CD4-positive, alpha-beta memory T cell (primary cell): ENCODE results near the gene SNRPD3. TPM values are rescaled to one million over a fixed set of nuclear protein-coding genes. Genes with fewer than 3 reads are reported as not detected.

ENCODE experiments used
- CTCF ChIA-PET: fragments of 350-600 bp; sonication (Branson Sonifier 250); formaldehyde crosslinking; loops from one replicate; lab custom pipeline; 2021; ENCODE audit warnings: inconsistent platforms; ENCODE audit not compliant: partially characterized antibody; lab: Charles Lee
- POLR2A ChIA-PET: fragments of 350-600 bp; sonication (Branson Sonifier 250); formaldehyde crosslinking; loops from one replicate; lab custom pipeline; 2021; ENCODE audit not compliant: partially characterized antibody; lab: Charles Lee
- DNase-seq, 5 donors: peaks; one replicate each; pipeline versions ENCODE4 v3.0.0 to v3.0.0-alpha.2; 2020 to 2022; ENCODE audit warnings: mixed read lengths in 1 of 5
- H3K27ac ChIP-seq: one replicate; pipeline ENCODE4 v1.7.0; 2013; ENCODE audit warnings: low read depth, low read length
- H3K27me3 ChIP-seq: 2 replicates; pipeline ENCODE4 v1.7.0; 2013; ENCODE audit warnings: mild to moderate bottlenecking, low read length, moderate library complexity; ENCODE audit not compliant: insufficient read depth
- H3K36me3 ChIP-seq: 2 replicates; pipeline ENCODE4 v1.7.0; 2013; ENCODE audit warnings: mild to moderate bottlenecking, low read length, moderate library complexity; ENCODE audit not compliant: insufficient read depth
- H3K4me1 ChIP-seq: 2 replicates; pipeline ENCODE4 v1.7.0; 2013; ENCODE audit warnings: mild to moderate bottlenecking, low read length, moderate library complexity; ENCODE audit not compliant: insufficient read depth
- H3K4me3 ChIP-seq, 2 donors: one replicate each; pipeline ENCODE4 v1.7.0; 2013; ENCODE audit warnings: low read length in 2 of 2, mild to moderate bottlenecking in 1 of 2
- H3K9me3 ChIP-seq, 2 donors: one replicate each; pipeline ENCODE4 v1.7.0; 2013; ENCODE audit warnings: low read length in 2 of 2, control low read depth in 1 of 2; ENCODE audit not compliant: control insufficient read depth in 1 of 2
- H3K27ac Mint-ChIP-seq, 7 donors: one replicate each; pipeline ENCODE4 v1.8.0; 2020 to 2021; ENCODE audit warnings: mixed read lengths in 7 of 7, mild to moderate bottlenecking in 6 of 7, inconsistent platforms in 3 of 7, moderate library complexity in 3 of 7
- H3K27me3 Mint-ChIP-seq, 2 donors: one replicate each; pipeline ENCODE4 v1.8.0; 2020 to 2021; ENCODE audit warnings: mixed read lengths in 2 of 2
- H3K36me3 Mint-ChIP-seq, 2 donors: one replicate each; pipeline ENCODE4 v1.8.0; 2020 to 2021; ENCODE audit warnings: mixed read lengths in 2 of 2, inconsistent platforms in 1 of 2, mild to moderate bottlenecking in 1 of 2
- H3K4me1 Mint-ChIP-seq, 4 donors: one replicate each; pipeline ENCODE4 v1.8.0; 2020 to 2021; ENCODE audit warnings: mixed read lengths in 4 of 4, mild to moderate bottlenecking in 1 of 4
- H3K4me3 Mint-ChIP-seq, 8 donors: one replicate each; pipeline ENCODE4 v1.8.0; 2020 to 2021; ENCODE audit warnings: mixed read lengths in 8 of 8, mild to moderate bottlenecking in 7 of 8, moderate library complexity in 6 of 8, inconsistent platforms in 3 of 8
- H3K9me3 Mint-ChIP-seq, 8 donors: one replicate each; pipeline ENCODE4 v1.8.0; 2020 to 2021; ENCODE audit warnings: mixed read lengths in 8 of 8, mild to moderate bottlenecking in 5 of 8, inconsistent platforms in 3 of 8, moderate library complexity in 1 of 8
- intact Hi-C: fragments of 100-400 bp; cut with micrococcal nuclease; formaldehyde crosslinking; loops from one replicate; pipeline ENCODE4 v1.15.1; 2023
- polyA plus RNA-seq, 2 donors: library from polyadenylated mRNA; unstranded; fragments of 300-500 nt; fragmentation: Illumina TruSeq; gene quantifications; one replicate each; pipeline ENCODE4 v1.2.3, GENCODE V29; 2021
- total RNA-seq, 2 experiments: library from RNA; stranded (reverse); gene quantifications; one replicate each; pipeline ENCODE4 v1.2.3, GENCODE V29; 2021

SNRPD3 gene
- total and polyA plus RNA-seq, 4 experiments from 2014 or later, result 62.6 to 102 (median 81.3) TPM

DNA sequence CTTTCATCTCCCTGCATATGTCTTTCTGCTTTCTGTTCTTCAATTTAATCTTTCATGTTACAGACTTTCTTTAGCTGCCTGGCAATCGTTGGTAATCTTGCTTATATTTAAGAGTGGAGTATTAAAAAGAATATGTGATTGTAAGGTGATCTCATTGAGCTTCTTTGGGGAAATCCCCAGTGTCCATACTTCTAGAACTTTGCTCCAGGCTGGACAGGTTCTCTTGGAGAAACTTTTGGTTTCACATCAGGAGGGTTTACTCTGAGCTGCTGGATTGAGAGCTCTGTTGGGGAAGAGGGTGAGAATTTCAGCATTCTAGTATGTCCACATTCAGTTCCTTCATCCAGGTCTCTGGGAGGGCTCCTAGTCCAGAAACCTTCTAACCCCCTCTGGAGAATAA is 21.0 kb downstream of the SNRPD3 start:
- H3K27me3 Mint-ChIP-seq, result no peaks in the 10 kb centered on the region
- ChIA-PET POLR2A (no interaction called here), CTCF (no interaction called here)
- Histone ChIP-seq H3K9me3 (no peaks in the 10 kb centered on the region), H3K27ac (no peak overlapping the region), H3K4me3 (no peak overlapping the region), H3K36me3 (peaks cover 25% of the 10 kb centered on the region), H3K27me3 (no peaks in the 10 kb centered on the region), H3K4me1 (no peaks in the 10 kb centered on the region)
- H3K36me3 Mint-ChIP-seq, result peaks cover 32 to 45% of the 10 kb centered on the region in 2 donors
- no peak overlapping the region for H3K4me3 Mint-ChIP-seq
- peak overlapping the region in 2 of 7 donors; percentile 23 to 42 for H3K27ac Mint-ChIP-seq
- no peak for DNase-seq
- intact Hi-C loops, result no loop called here
- no peaks in the 10 kb centered on the region for H3K4me1 Mint-ChIP-seq
- H3K9me3 Mint-ChIP-seq, result no peaks in the 10 kb centered on the region

DNA sequence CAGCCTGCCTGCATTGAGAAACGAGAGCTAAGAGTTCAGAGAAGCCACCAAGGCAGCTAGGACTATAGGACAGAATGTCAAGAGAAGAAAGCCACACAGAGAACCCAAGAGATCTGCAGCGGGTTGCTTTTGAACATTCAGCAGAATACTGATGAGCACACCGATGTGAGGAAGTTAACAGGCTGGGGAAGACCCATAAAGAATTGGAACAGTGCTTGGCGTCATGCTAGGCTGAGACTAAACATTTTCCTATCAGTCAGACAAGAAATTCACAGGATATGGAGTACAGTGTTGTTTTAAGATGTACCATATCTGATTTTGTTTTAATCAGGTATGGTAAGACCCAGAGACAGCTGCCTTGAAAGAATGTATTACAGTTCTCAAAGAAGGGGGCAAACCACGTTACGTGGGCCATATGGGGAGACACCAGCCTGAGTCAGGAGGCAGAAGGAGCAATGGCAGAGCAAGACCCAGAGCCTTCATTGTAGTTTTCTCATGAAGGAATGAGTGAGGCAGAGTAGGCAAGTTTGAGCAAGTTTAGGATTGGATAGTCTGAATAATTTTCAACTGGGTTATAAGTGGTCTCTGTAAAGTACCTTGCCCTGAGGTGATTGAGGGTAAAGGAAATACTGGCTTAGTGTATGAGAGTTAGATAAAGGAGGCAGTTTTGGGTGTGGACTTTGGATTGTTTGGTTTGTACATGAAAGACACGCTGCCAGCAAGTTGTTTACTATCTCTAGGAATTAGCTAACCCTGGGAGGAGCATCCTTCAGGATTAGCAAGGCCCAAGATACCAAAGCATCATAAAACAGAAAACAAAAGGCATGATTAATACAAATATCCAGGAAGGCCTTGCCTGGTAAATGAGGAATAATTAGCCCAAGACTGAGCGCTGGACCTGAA is 22.8 kb downstream of the SNRPD3 start:
- ChIA-PET CTCF (no interaction called here), POLR2A (interaction anchor here (1.2 kb wide), 1 partner anchor 24 kb away, joined by 3 read pairs; the partner anchor contains the start of gene GUCD1)
- Histone ChIP-seq H3K4me1 (no peaks in the 10 kb centered on the region), H3K27ac (no peak overlapping the region), H3K4me3 (no peak overlapping the region), H3K36me3 (peaks cover 11% of the 10 kb centered on the region), H3K9me3 (no peaks in the 10 kb centered on the region), H3K27me3 (no peaks in the 10 kb centered on the region)
- DNase-seq, result no peak
- Mint-ChIP-seq H3K27me3 (no peaks in the 10 kb centered on the region), H3K36me3 (peaks cover 18 to 27% of the 10 kb centered on the region in 2 donors), H3K27ac (peak overlapping the region in 3 of 7 donors; percentile 1 to 18 (median 12)), H3K9me3 (peaks cover 0 to 2% (median 0%) of the 10 kb centered on the region in 8 donors), H3K4me1 (no peaks in the 10 kb centered on the region), H3K4me3 (no peak overlapping the region)
- intact Hi-C loops, result no loop called here

DNA sequence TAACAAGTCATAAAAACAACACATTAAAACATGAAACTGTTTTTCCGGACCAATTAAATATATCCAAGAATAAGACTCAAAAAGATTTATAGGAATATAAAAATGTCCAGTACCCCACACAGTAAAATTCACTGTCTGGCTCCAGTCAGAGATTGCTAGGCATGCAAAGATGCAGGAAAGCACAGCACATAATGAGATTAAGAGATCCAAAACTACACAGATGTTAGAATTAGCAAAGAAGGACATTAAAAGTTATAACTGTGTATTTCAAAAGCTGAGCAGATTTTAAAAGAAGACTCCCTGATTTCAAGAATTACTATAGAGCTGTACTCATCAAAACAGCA is 23.4 kb downstream of the SNRPD3 start:
- Mint-ChIP-seq H3K36me3 (peaks cover 15 to 21% of the 10 kb centered on the region in 2 donors), H3K27me3 (no peaks in the 10 kb centered on the region), H3K4me1 (no peaks in the 10 kb centered on the region), H3K4me3 (no peak overlapping the region), H3K9me3 (peaks cover 0 to 2% (median 0%) of the 10 kb centered on the region in 8 donors), H3K27ac (no peak overlapping the region)
- Histone ChIP-seq H3K27me3 (no peaks in the 10 kb centered on the region), H3K4me1 (no peaks in the 10 kb centered on the region), H3K36me3 (peaks cover 9% of the 10 kb centered on the region), H3K27ac (no peak overlapping the region), H3K9me3 (no peaks in the 10 kb centered on the region), H3K4me3 (no peak overlapping the region)
- POLR2A ChIA-PET, result no interaction called here
- no peak for DNase-seq
- CTCF ChIA-PET, result no interaction called here
- intact Hi-C loops, result no loop called here

DNA sequence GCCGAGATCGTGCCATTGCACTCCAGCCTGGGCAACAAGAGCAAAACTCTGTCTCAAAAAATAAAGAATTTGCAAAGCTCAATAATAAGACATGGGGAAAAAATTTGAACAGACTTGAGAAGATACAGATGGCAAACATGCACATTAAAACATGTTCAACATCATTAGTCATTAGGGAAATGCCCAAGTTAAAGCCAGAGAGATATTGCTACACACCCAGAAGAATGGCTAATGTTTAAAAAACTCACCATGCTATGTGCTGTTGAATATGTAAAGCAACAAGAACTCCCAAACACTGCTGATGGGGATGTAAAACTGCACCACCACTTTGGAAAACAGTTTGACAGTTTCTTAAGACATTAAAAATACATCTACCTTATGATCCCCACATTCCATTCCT is 24.5 kb downstream of the SNRPD3 start:
- no peak for DNase-seq
- Histone ChIP-seq H3K27ac (no peak overlapping the region), H3K4me3 (no peak overlapping the region), H3K4me1 (no peaks in the 10 kb centered on the region), H3K27me3 (no peaks in the 10 kb centered on the region), H3K9me3 (no peaks in the 10 kb centered on the region), H3K36me3 (no peaks in the 10 kb centered on the region)
- H3K4me3 Mint-ChIP-seq, result no peak overlapping the region
- intact Hi-C loops, result no loop called here
- ChIA-PET POLR2A (no interaction called here), CTCF (no interaction called here)
- H3K36me3 Mint-ChIP-seq, result peaks cover 5 to 11% of the 10 kb centered on the region in 2 donors
- no peaks in the 10 kb centered on the region for H3K27me3 Mint-ChIP-seq
- peaks cover 0 to 2% (median 0%) of the 10 kb centered on the region in 8 donors for H3K9me3 Mint-ChIP-seq
- H3K27ac Mint-ChIP-seq, result peak overlapping the region in 2 of 7 donors; percentile 29 to 39
- H3K4me1 Mint-ChIP-seq, result no peaks in the 10 kb centered on the region

DNA sequence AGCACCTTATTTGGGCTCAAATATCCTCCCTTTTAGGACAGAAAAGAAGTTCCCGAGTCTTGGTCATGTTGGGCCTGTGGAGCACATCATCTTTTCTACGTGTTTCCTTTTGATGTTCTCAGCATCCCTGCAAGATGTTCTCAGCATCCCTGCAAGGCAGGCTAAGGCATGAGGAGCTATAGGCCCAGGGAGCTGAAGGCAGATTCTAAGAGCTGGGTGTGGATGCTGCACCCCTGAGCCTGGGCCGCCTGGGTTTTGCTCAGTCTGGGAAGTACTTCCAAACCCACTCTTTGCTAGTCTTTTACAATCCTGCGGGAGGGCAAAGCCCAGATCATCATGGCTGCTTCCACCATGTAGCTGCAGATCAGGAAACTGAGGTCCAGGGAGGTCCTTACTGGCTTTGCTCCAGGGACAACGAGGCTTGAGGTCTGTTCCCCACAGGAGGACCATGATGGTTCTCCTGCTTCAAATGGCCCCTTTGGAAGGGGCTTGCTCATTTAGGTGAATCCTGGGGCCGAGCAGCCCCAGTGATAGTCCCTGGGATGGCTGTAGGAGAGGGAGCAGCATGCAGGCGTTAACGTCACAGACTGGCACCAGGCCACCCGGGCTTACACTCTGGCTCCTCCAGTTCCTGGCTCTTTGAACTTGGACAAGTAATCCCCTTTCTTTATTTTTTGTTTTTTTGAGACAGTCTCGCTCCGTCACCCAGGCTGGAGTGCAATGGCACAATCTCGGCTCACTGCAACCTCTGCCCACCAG is 26.4 kb downstream of the SNRPD3 start:
- H3K27me3 Mint-ChIP-seq, result no peaks in the 10 kb centered on the region
- no peak for DNase-seq
- Histone ChIP-seq H3K36me3 (no peaks in the 10 kb centered on the region), H3K27ac (no peak overlapping the region), H3K4me3 (no peak overlapping the region), H3K9me3 (no peaks in the 10 kb centered on the region), H3K4me1 (no peaks in the 10 kb centered on the region), H3K27me3 (no peaks in the 10 kb centered on the region)
- peaks cover 0 to 2% (median 0%) of the 10 kb centered on the region in 8 donors for H3K9me3 Mint-ChIP-seq
- no peaks in the 10 kb centered on the region for H3K4me1 Mint-ChIP-seq
- intact Hi-C loops, result no loop called here
- H3K27ac Mint-ChIP-seq, result peak overlapping the region in 1 of 7 donors; percentile 19
- no peak overlapping the region for H3K4me3 Mint-ChIP-seq
- CTCF ChIA-PET, result no interaction called here
- H3K36me3 Mint-ChIP-seq, result peaks cover 0 to 5% of the 10 kb centered on the region in 2 donors
- POLR2A ChIA-PET, result no interaction called here

DNA sequence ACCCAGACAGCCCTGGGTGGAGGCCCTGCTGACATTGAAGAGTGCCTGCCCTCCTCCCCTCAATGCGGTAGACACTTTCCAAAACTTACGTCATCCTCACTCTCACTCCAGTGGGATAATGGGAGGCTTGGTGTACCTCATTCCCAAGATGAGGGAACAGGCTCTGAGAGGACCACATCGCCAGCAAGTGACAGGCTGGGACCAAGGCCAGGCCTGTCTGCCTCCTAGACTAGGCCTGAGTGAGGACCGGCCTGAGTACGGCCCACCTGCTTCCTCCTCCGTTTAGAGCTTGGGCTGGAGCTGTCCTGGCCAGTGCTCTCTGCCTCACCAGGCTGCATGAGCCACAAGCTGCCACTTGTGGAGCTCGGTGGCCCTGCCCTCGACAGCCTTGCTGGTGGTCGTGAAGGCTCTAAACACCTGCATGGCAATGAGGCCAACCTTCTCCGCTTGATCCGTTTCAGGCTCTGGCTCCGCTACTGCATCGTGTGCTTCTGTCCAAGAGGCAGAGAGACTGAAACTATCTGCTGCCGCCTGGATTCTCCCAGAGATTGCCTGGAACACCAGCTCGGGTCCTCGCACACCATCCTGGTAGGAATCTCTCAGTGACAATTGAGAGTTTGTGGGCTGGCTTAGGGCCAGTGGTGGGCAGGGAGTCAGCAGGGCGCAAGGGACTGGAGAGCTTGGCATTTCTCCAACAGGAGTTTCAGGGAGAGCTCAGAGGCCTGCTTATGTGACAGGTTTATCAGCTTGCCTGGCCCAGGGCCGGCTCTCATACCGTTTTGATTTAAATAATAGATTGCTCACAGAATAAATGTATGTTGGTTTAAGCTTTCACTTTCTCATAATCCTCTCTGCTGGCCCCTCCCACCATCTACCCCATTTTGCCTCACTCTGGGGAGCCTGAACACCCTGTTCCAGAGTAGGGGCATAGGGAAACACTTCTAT is 27.7 kb downstream of the SNRPD3 start:
- Mint-ChIP-seq H3K27me3 (no peaks in the 10 kb centered on the region), H3K4me1 (no peaks in the 10 kb centered on the region), H3K27ac (peak overlapping the region in 1 of 7 donors; percentile 35), H3K36me3 (no peaks in the 10 kb centered on the region), H3K4me3 (peak overlapping the region in 1 of 8 donors; percentile 54), H3K9me3 (peaks cover 0 to 2% (median 0%) of the 10 kb centered on the region in 8 donors)
- Histone ChIP-seq H3K4me1 (no peaks in the 10 kb centered on the region), H3K27me3 (no peaks in the 10 kb centered on the region), H3K27ac (no peak overlapping the region), H3K9me3 (no peaks in the 10 kb centered on the region), H3K36me3 (no peaks in the 10 kb centered on the region), H3K4me3 (no peak overlapping the region)
- intact Hi-C loops, result no loop called here
- ChIA-PET POLR2A (no interaction called here), CTCF (no interaction called here)
- DNase-seq, result no peak
